Measurements from ENCODE around the gene IL15RA.

The IL15RA gene
- long read RNA-seq, partial matches to known transcripts, result 0 of 5 reads
- long read RNA-seq, other reads (novel, unspliced or antisense), result 3 of 5 reads

- peak in 1 of 2 experiments; percentile 27 for DNase-seq (ENCODE audit: low read depth in 1 of 2, low spot score in 1 of 2)
- peak within 1 kb of the TSS; percentile 56 for H3K4me3 ChIP-seq (replicated peaks; ENCODE audit: insufficient read depth, low read length)
These were observed at the start of gene IL15RA for GRCh38 chr10:5977471-5978229. TSS of gene IL15RA (minus strand) at chr10:5977543. CDS start at chr10:5977492, 51 bp downstream.

GRCh38 chr10:6025683-6026255 is 48.4 kb upstream of the IL15RA start:
- Histone ChIP-seq H3K27ac (replicated peaks) (no peak overlapping the region), H3K4me3 (replicated peaks; ENCODE audit: insufficient read depth, low read length) (no peak overlapping the region), H3K27me3 (ENCODE audit: insufficient read depth, poor library complexity, severe bottlenecking) (no peaks in the 10 kb centered on the region)
- DNase-seq (ENCODE audit: low read depth in 1 of 2, low spot score in 1 of 2), result no peak
- TF ChIP-seq CTCF (IDR thresholded peaks at IDR 0.05; ENCODE audit: insufficient read depth, low read length), result no peak
- TF ChIP-seq POLR2AphosphoS5 (IDR thresholded peaks at IDR 0.05; ENCODE audit: low read depth), result no peak
- TF ChIP-seq GABPA (IDR thresholded peaks at IDR 0.05; ENCODE audit: low read depth), result no peak
- no peak for TF ChIP-seq SPI1 (IDR thresholded peaks at IDR 0.05; ENCODE audit: borderline replicate concordance, low read depth)
- no peak for TF ChIP-seq REST (IDR thresholded peaks at IDR 0.05; ENCODE audit: insufficient replicate concordance, low read depth)

More at GRCh38 chr10:5977471-5978229, at the start of gene IL15RA:
- TF ChIP-seq SPI1 (IDR thresholded peaks at IDR 0.05; ENCODE audit: borderline replicate concordance, low read depth), result no peak
- no peak for TF ChIP-seq POLR2AphosphoS5 (IDR thresholded peaks at IDR 0.05; ENCODE audit: low read depth)
- TF ChIP-seq GABPA (IDR thresholded peaks at IDR 0.05; ENCODE audit: low read depth), result no peak
- TF ChIP-seq REST (IDR thresholded peaks at IDR 0.05; ENCODE audit: insufficient replicate concordance, low read depth), result no peak
- no peak for TF ChIP-seq CTCF (IDR thresholded peaks at IDR 0.05; ENCODE audit: insufficient read depth, low read length)
- Histone ChIP-seq H3K27ac (replicated peaks) (no peak within 1 kb of the TSS), H3K27me3 (ENCODE audit: insufficient read depth, poor library complexity, severe bottlenecking) (no peaks in the 10 kb centered on the region)

- no peak overlapping the region for H3K27ac ChIP-seq (replicated peaks)
- DNase-seq (ENCODE audit: low read depth in 1 of 2, low spot score in 1 of 2), result no peak
- TF ChIP-seq POLR2AphosphoS5 (IDR thresholded peaks at IDR 0.05; ENCODE audit: low read depth) (no peak), CTCF (IDR thresholded peaks at IDR 0.05; ENCODE audit: insufficient read depth, low read length) (no peak), SPI1 (IDR thresholded peaks at IDR 0.05; ENCODE audit: borderline replicate concordance, low read depth) (no peak), REST (IDR thresholded peaks at IDR 0.05; ENCODE audit: insufficient replicate concordance, low read depth) (no peak), GABPA (IDR thresholded peaks at IDR 0.05; ENCODE audit: low read depth) (no peak)
- H3K27me3 ChIP-seq (ENCODE audit: insufficient read depth, poor library complexity, severe bottlenecking), result no peaks in the 10 kb centered on the region
- no peak overlapping the region for H3K4me3 ChIP-seq (replicated peaks; ENCODE audit: insufficient read depth, low read length)
These were observed 47.0 kb upstream of the IL15RA start for GRCh38 chr10:6024334-6024682.
